Muscle of leg (tissue), 11 donors: Measurements from ENCODE around the gene NTSR1. TPM values are rescaled to one million over a fixed set of nuclear protein-coding genes. Genes with fewer than 3 reads are reported as not detected.
A peak's percentile ranks its signal among the peaks of the same experiment; 100 is the strongest.

Experiments used
- DNase-seq: peaks from one replicate; pipeline ENCODE4 v3.0.0; 2013
- H3K27ac ChIP-seq: one replicate; pipeline ENCODE4 v1.5.1; 2013; ENCODE audit warnings: mild to moderate bottlenecking, low read length, control low read depth
- H3K27me3 ChIP-seq: one replicate; pipeline ENCODE4 v1.6.1; 2013; ENCODE audit warnings: low read length; ENCODE audit not compliant: control insufficient read depth, insufficient read depth
- H3K36me3 ChIP-seq: one replicate; pipeline ENCODE4 v1.6.1; 2013; ENCODE audit warnings: low read length; ENCODE audit not compliant: control insufficient read depth, insufficient read depth
- H3K4me1 ChIP-seq: one replicate; pipeline ENCODE4 v1.6.1; 2013; ENCODE audit warnings: low read length; ENCODE audit not compliant: control insufficient read depth, insufficient read depth
- H3K4me3 ChIP-seq: one replicate; pipeline ENCODE4 v1.5.1; 2013; ENCODE audit warnings: low read length, control low read depth
- H3K9me3 ChIP-seq: replicated peaks from 2 replicates; pipeline ENCODE4 v1.6.1; 2013; ENCODE audit warnings: low read depth, low read length; ENCODE audit not compliant: control insufficient read depth
- WGBS: methylation state at CpG from one replicate; pipeline ENCODE4 v1.1.5; 2013; ENCODE audit warnings: missing lambda C conversion rate; ENCODE audit not compliant: insufficient coverage; 5-methylcytosine and 5-hydroxymethylcytosine counted together
- polyA plus RNA-seq, 8 donors: library from polyadenylated mRNA; unstranded; fragments of 120-200 nt; gene quantifications; one replicate each; pipeline versions ENCODE4 v1.2.1 to v1.2.3, GENCODE V29; 2013; ENCODE audit warnings: inconsistent platforms in 1 of 8, low replicate concordance in 1 of 8; ENCODE audit not compliant: insufficient read length in 8 of 8, insufficient read depth in 1 of 8
- total RNA-seq: library from RNA; stranded (reverse); fragments of 120-200 nt; gene quantifications from one replicate; pipeline ENCODE4 v1.2.4, GENCODE V29; 2013

The NTSR1 gene
- total and polyA plus RNA-seq, 9 donors: 0.04 to 0.27 (median 0.18) TPM

- 44% methylated on average over 11 of the region's 11 CpGs for WGBS
Measured at GRCh38 chr20:62745279-62745951, 36.8 kb downstream of the NTSR1 start.

GRCh38 chr20:62745952-62746288 is 37.3 kb downstream of the NTSR1 start:
- H3K4me1 ChIP-seq: peaks cover 25% of the 10 kb centered on the region
- H3K36me3 ChIP-seq: no peaks in the 10 kb centered on the region
- no peak for DNase-seq
- H3K4me3 ChIP-seq: no peak overlapping the region
- no peak overlapping the region for H3K27ac ChIP-seq
- H3K27me3 ChIP-seq: peaks cover 16% of the 10 kb centered on the region
- H3K9me3 ChIP-seq: no peaks in the 10 kb centered on the region
- WGBS: 61% methylated on average over 5 of the region's 9 CpGs

More at GRCh38 chr20:62745279-62745951, 36.8 kb downstream of the NTSR1 start:
- H3K27me3 ChIP-seq: peaks cover 16% of the 10 kb centered on the region
- peaks cover 30% of the 10 kb centered on the region for H3K4me1 ChIP-seq
- H3K4me3 ChIP-seq: no peak overlapping the region
- no peaks in the 10 kb centered on the region for H3K9me3 ChIP-seq
- peak overlapping the region; percentile 29 for H3K27ac ChIP-seq
- DNase-seq: peak; percentile 66
- H3K36me3 ChIP-seq: no peaks in the 10 kb centered on the region

GRCh38 chr20:62748311-62748710 is 39.7 kb downstream of the NTSR1 start:
- Histone ChIP-seq H3K27ac (no peak overlapping the region), H3K27me3 (peaks cover 12% of the 10 kb centered on the region), H3K9me3 (no peaks in the 10 kb centered on the region), H3K4me3 (no peak overlapping the region), H3K4me1 (peaks cover 25% of the 10 kb centered on the region), H3K36me3 (no peaks in the 10 kb centered on the region)
- WGBS: no CpG with 5 or more reads among the region's 2 CpGs
- DNase-seq: no peak

GRCh38 chr20:62749851-62750445 is 41.3 kb downstream of the NTSR1 start:
- Histone ChIP-seq H3K27me3 (peaks cover 14% of the 10 kb centered on the region), H3K4me3 (no peak overlapping the region), H3K9me3 (no peaks in the 10 kb centered on the region), H3K27ac (no peak overlapping the region), H3K36me3 (no peaks in the 10 kb centered on the region), H3K4me1 (peaks cover 20% of the 10 kb centered on the region)
- DNase-seq: no peak
- 72% methylated on average over 23 of the region's 27 CpGs for WGBS

- Histone ChIP-seq H3K4me1 (peaks cover 7% of the 10 kb centered on the region), H3K27me3 (peaks cover 14% of the 10 kb centered on the region), H3K27ac (no peak overlapping the region), H3K36me3 (no peaks in the 10 kb centered on the region), H3K9me3 (no peaks in the 10 kb centered on the region), H3K4me3 (no peak overlapping the region)
- WGBS: 70% methylated on average over 11 of the region's 14 CpGs
- no peak for DNase-seq
Measured at GRCh38 chr20:62751551-62752150, 43.0 kb downstream of the NTSR1 start.

- Histone ChIP-seq H3K27ac (no peak overlapping the region), H3K36me3 (no peaks in the 10 kb centered on the region), H3K4me3 (no peak overlapping the region), H3K4me1 (peaks cover 7% of the 10 kb centered on the region), H3K9me3 (no peaks in the 10 kb centered on the region), H3K27me3 (peaks cover 14% of the 10 kb centered on the region)
- no CpG with 5 or more reads among the region's 22 CpGs for WGBS
- DNase-seq: no peak
Measured at GRCh38 chr20:62752181-62752670, 43.6 kb downstream of the NTSR1 start.

- 72% methylated on average over 19 of the region's 29 CpGs for WGBS
- no peak overlapping the region for H3K27ac ChIP-seq
Measured at GRCh38 chr20:62752671-62753501, 44.2 kb downstream of the NTSR1 start.

GRCh38 chr20:62753626-62754025 is 45.0 kb downstream of the NTSR1 start:
- Histone ChIP-seq H3K27me3 (peaks cover 14% of the 10 kb centered on the region), H3K9me3 (peaks cover 3% of the 10 kb centered on the region), H3K36me3 (no peaks in the 10 kb centered on the region), H3K27ac (no peak overlapping the region), H3K4me3 (no peak overlapping the region), H3K4me1 (peaks cover 11% of the 10 kb centered on the region)
- no peak for DNase-seq
- 90% methylated on average over 9 of the region's 11 CpGs for WGBS

More at GRCh38 chr20:62752671-62753501, 44.2 kb downstream of the NTSR1 start:
- Histone ChIP-seq H3K4me3 (no peak overlapping the region), H3K27me3 (peaks cover 14% of the 10 kb centered on the region), H3K36me3 (no peaks in the 10 kb centered on the region), H3K9me3 (peaks cover 3% of the 10 kb centered on the region), H3K4me1 (peaks cover 7% of the 10 kb centered on the region)
- no peak for DNase-seq

- WGBS: 90% methylated on average over 28 of the region's 31 CpGs
- peaks cover 15% of the 10 kb centered on the region for H3K4me1 ChIP-seq
- H3K36me3 ChIP-seq: no peaks in the 10 kb centered on the region
- no peak for DNase-seq
- H3K4me3 ChIP-seq: no peak overlapping the region
- peaks cover 14% of the 10 kb centered on the region for H3K27me3 ChIP-seq
- H3K27ac ChIP-seq: no peak overlapping the region
- peaks cover 3% of the 10 kb centered on the region for H3K9me3 ChIP-seq
Measured at GRCh38 chr20:62754122-62754990, 45.7 kb downstream of the NTSR1 start.
